GM23338 (cell line): ENCODE results near the gene SH3RF3. TPM values are rescaled to one million over a fixed set of nuclear protein-coding genes. Genes with fewer than 3 reads are reported as not detected.

Experiments used
- ATAC-seq: fragments of 200-7000 bp; cut with Tn5 transposase; 3 replicates; pipeline ENCODE4 v1.9.1; 2020
- DNase-seq: peaks from one replicate; pipeline ENCODE4 v3.0.0-alpha.2; 2015; ENCODE audit warnings: low spot score
- H2AFZ ChIP-seq: fragments of 200-600 bp; sonication (generic); 2 replicates; pipeline ENCODE4 v1.8.0; 2016; ENCODE audit warnings: antibody characterized with exemption, mild to moderate bottlenecking, moderate library complexity
- H3F3A ChIP-seq: fragments of 200-600 bp; sonication (generic); replicated peaks from 2 replicates; pipeline ENCODE4 v1.8.0; 2017; ENCODE audit warnings: antibody characterized with exemption, mixed run types, low read depth
- H3K27ac ChIP-seq: fragments of 200-600 bp; sonication (generic); 2 replicates; pipeline ENCODE4 v1.6.1; 2016; ENCODE audit warnings: low read depth
- H3K27me3 ChIP-seq: fragments of 200-600 bp; sonication (generic); 2 replicates; pipeline ENCODE4 v1.8.0; 2016; ENCODE audit warnings: mild to moderate bottlenecking, mixed run types, moderate library complexity; ENCODE audit not compliant: insufficient read depth
- H3K36me3 ChIP-seq: fragments of 200-600 bp; sonication (generic); 2 replicates; pipeline ENCODE4 v1.8.0; 2016; ENCODE audit warnings: mild to moderate bottlenecking; ENCODE audit not compliant: insufficient read depth
- H3K4me1 ChIP-seq: fragments of 200-600 bp; sonication (generic); 2 replicates; pipeline ENCODE4 v1.8.0; 2016; ENCODE audit warnings: mild to moderate bottlenecking, moderate library complexity; ENCODE audit not compliant: insufficient read depth
- H3K4me2 ChIP-seq: fragments of 200-600 bp; sonication (generic); 2 replicates; pipeline ENCODE4 v1.7.1; 2017; ENCODE audit warnings: mixed run types
- H3K4me3 ChIP-seq: fragments of 200-600 bp; sonication (generic); 2 replicates; pipeline ENCODE4 v1.6.1; 2016; ENCODE audit warnings: mixed run types
- H3K79me2 ChIP-seq: fragments of 200-600 bp; sonication (generic); replicated peaks from 2 replicates; pipeline ENCODE4 v1.8.0; 2017; ENCODE audit warnings: mild to moderate bottlenecking; ENCODE audit not compliant: insufficient read depth
- H3K9me2 ChIP-seq: fragments of 200-600 bp; sonication (generic); 2 replicates; pipeline ENCODE4 v1.8.0; 2017; ENCODE audit not compliant: insufficient read depth
- H4K20me1 ChIP-seq: fragments of 200-600 bp; sonication (generic); replicated peaks from 2 replicates; pipeline ENCODE4 v1.8.0; 2017; ENCODE audit warnings: mild to moderate bottlenecking; ENCODE audit not compliant: insufficient read depth
- H3K27ac Mint-ChIP-seq: 2 replicates; pipeline ENCODE4 v1.8.0; 2020; ENCODE audit warnings: inconsistent platforms, mild to moderate bottlenecking, moderate library complexity, mixed read lengths
- H3K27me3 Mint-ChIP-seq: 3 replicates; pipeline ENCODE4 v1.8.0; 2022; ENCODE audit warnings: low read depth, mild to moderate bottlenecking, moderate library complexity, mixed read lengths, inconsistent platforms; ENCODE audit not compliant: insufficient read depth, poor library complexity
- H3K36me3 Mint-ChIP-seq: 3 replicates; pipeline ENCODE4 v1.8.0; 2021; ENCODE audit warnings: low read depth, mild to moderate bottlenecking, inconsistent platforms, moderate library complexity, mixed read lengths
- H3K4me1 Mint-ChIP-seq: 3 replicates; pipeline ENCODE4 v1.8.0; 2020; ENCODE audit warnings: mild to moderate bottlenecking, inconsistent platforms, mixed read lengths
- H3K4me3 Mint-ChIP-seq: 3 replicates; pipeline ENCODE4 v1.8.0; 2021; ENCODE audit warnings: moderate library complexity, mild to moderate bottlenecking, inconsistent platforms, mixed read lengths
- H3K9me3 Mint-ChIP-seq: 3 replicates; pipeline ENCODE4 v1.8.0; 2020; ENCODE audit warnings: moderate library complexity, mild to moderate bottlenecking, inconsistent platforms, mixed read lengths
- CREB1 ChIP-seq: fragments of 250-450 bp; sonication (Bioruptor Pico); IDR thresholded peaks from 2 replicates; pipeline ENCODE4 v1.5.0; 2020; ENCODE audit warnings: low read depth, mild to moderate bottlenecking, moderate library complexity
- EZH2 ChIP-seq: fragments of 200-600 bp; sonication (generic); IDR thresholded peaks from one replicate; pipeline ENCODE4 v1.8.0; 2017; ENCODE audit warnings: antibody characterized with exemption, mild to moderate bottlenecking, low read depth; ENCODE audit not compliant: unreplicated experiment
- EZH2phosphoT487 ChIP-seq: fragments of 200-600 bp; sonication (generic); IDR thresholded peaks from one replicate; pipeline ENCODE4 v1.8.1; 2018; ENCODE audit warnings: antibody characterized with exemption; ENCODE audit not compliant: unreplicated experiment
- JUNB ChIP-seq: IDR thresholded peaks from one replicate; pipeline ENCODE4 v1.6.1; 2016; ENCODE audit warnings: antibody characterized with exemption; ENCODE audit not compliant: unreplicated experiment
- NANOG ChIP-seq: IDR thresholded peaks from 2 replicates; pipeline ENCODE4 v1.6.1; 2016; ENCODE audit warnings: antibody characterized with exemption, borderline replicate concordance
- POLR2AphosphoS5 ChIP-seq: IDR thresholded peaks from 2 replicates; pipeline ENCODE4 v1.6.1; 2016; ENCODE audit warnings: antibody characterized with exemption, low read depth
- STAT1 ChIP-seq: IDR thresholded peaks from one replicate; pipeline ENCODE4 v1.6.1; 2016; ENCODE audit warnings: antibody characterized with exemption; ENCODE audit not compliant: unreplicated experiment
- ZNF114 ChIP-seq: fragments of 250-450 bp; sonication (Bioruptor Pico); IDR thresholded peaks from 2 replicates; pipeline ENCODE4 v1.5.0; 2020; ENCODE audit warnings: mild to moderate bottlenecking, moderate library complexity
- ZNF331 ChIP-seq: fragments of 250-450 bp; sonication (Bioruptor Pico); IDR thresholded peaks from 2 replicates; pipeline ENCODE4 v1.5.0; 2020; ENCODE audit warnings: low read depth, mild to moderate bottlenecking, moderate library complexity
- polyA plus RNA-seq: library from polyadenylated mRNA; unstranded; fragments of >200 nt; fragmentation: Nextera tagmentation; extraction: Ambion mirVana; gene quantifications from 2 replicates; pipeline ENCODE4 v1.2.1, GENCODE V29; 2016
- total RNA-seq: library from RNA; depleted of rRNA; stranded (reverse); fragments of >200 nt; shearing (Covaris generic); gene quantifications from 2 replicates; pipeline ENCODE4 v1.2.3, GENCODE V29; 2014
- TF ChIP-seq, protein P1 (sequence below): IDR thresholded peaks from 2 replicates; pipeline ENCODE4 v1.6.1; 2016; ENCODE audit warnings: antibody characterized with exemption
- TF ChIP-seq, protein P2 (sequence below): fragments of 250-450 bp; sonication (Bioruptor Pico); IDR thresholded peaks from 2 replicates; pipeline ENCODE4 v1.5.0; 2020; ENCODE audit warnings: mild to moderate bottlenecking, moderate library complexity
- TF ChIP-seq, protein P3 (sequence below): IDR thresholded peaks from one replicate; pipeline ENCODE4 v1.6.1; 2018; ENCODE audit warnings: antibody characterized with exemption; ENCODE audit not compliant: unreplicated experiment
- TF ChIP-seq, protein P4 (sequence below), 2 experiments: fragments of 200-600 bp in 1 of 2; sonication (generic) in 1 of 2; conservative IDR thresholded peaks; 2 replicates each; pipeline versions ENCODE4 v1.5.1 to v1.6.1; 2016 to 2017; ENCODE audit warnings: antibody characterized with exemption in 2 of 2, low read depth in 2 of 2, mild to moderate bottlenecking in 2 of 2, moderate library complexity in 1 of 2

The SH3RF3 gene
- total and polyA plus RNA-seq, 2 experiments from 2014 or later: 0.11 to 0.63 TPM

DNA sequence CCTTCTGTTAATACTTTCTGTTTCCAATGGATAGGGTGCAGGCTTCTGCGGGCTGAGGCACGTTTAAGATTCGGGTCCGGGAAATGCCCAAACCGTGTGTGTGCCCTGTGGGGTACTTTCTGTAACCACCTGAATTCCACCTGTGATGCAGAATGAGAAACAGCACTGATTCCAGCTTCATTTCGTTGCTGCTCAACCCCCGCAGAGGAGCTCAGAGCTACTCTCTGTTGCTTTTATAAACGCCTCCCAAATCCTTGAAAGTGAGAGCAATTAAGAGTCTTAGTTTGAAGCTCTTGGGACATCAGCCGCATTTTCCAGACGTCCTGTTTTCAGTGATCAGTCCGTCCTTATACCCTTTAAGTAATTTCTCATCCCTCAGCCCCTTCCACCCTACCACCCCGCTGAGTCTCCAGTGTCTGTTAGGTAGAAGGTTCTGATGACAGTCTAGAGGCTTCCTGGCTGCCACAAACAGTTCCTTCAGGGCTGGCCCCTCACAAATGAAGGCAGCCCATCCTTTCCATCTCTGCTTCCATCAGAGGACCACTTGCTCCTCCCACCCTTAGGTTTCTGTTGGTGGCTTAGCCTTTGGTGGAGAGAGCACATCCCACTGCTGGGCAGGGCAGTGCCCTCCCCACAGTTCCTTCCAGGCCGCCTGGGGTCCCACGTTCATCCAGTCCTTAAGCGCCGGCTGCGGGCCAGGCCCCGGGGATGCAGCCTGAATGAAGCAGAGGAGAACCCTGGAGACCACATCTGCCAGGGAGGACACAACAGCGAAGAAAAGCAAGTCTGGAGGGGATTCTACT lies 254.7 kb downstream of the SH3RF3 start:
- Histone ChIP-seq H4K20me1 (no peaks in the 10 kb centered on the region), H3K27ac (no peak overlapping the region), H2AFZ (no peak overlapping the region), H3K4me3 (no peak overlapping the region), H3K27me3 (no peaks in the 10 kb centered on the region), H3K36me3 (no peaks in the 10 kb centered on the region), H3K4me1 (peaks cover 28% of the 10 kb centered on the region), H3K4me2 (no peak overlapping the region), H3F3A (0 out of 2 replicates have a peak, but pooled peaks cover 6% of the 10 kb centered on the region), H3K79me2 (no peaks in the 10 kb centered on the region), H3K9me2 (no peaks in the 10 kb centered on the region)
- Mint-ChIP-seq H3K27me3 (peaks cover 13% of the 10 kb centered on the region), H3K27ac (no peak overlapping the region), H3K4me3 (no peak overlapping the region), H3K9me3 (no peaks in the 10 kb centered on the region), H3K4me1 (peaks cover 49% of the 10 kb centered on the region), H3K36me3 (no peaks in the 10 kb centered on the region)
- ATAC-seq: no peak
- no peak for DNase-seq
- TF ChIP-seq ZNF331: no peak
- no peak for TF ChIP-seq STAT1
- TF ChIP-seq, protein P1, sequence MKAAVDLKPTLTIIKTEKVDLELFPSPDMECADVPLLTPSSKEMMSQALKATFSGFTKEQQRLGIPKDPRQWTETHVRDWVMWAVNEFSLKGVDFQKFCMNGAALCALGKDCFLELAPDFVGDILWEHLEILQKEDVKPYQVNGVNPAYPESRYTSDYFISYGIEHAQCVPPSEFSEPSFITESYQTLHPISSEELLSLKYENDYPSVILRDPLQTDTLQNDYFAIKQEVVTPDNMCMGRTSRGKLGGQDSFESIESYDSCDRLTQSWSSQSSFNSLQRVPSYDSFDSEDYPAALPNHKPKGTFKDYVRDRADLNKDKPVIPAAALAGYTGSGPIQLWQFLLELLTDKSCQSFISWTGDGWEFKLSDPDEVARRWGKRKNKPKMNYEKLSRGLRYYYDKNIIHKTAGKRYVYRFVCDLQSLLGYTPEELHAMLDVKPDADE: no peak
- TF ChIP-seq EZH2: no peak
- no peak for TF ChIP-seq JUNB
- TF ChIP-seq, protein P2, sequence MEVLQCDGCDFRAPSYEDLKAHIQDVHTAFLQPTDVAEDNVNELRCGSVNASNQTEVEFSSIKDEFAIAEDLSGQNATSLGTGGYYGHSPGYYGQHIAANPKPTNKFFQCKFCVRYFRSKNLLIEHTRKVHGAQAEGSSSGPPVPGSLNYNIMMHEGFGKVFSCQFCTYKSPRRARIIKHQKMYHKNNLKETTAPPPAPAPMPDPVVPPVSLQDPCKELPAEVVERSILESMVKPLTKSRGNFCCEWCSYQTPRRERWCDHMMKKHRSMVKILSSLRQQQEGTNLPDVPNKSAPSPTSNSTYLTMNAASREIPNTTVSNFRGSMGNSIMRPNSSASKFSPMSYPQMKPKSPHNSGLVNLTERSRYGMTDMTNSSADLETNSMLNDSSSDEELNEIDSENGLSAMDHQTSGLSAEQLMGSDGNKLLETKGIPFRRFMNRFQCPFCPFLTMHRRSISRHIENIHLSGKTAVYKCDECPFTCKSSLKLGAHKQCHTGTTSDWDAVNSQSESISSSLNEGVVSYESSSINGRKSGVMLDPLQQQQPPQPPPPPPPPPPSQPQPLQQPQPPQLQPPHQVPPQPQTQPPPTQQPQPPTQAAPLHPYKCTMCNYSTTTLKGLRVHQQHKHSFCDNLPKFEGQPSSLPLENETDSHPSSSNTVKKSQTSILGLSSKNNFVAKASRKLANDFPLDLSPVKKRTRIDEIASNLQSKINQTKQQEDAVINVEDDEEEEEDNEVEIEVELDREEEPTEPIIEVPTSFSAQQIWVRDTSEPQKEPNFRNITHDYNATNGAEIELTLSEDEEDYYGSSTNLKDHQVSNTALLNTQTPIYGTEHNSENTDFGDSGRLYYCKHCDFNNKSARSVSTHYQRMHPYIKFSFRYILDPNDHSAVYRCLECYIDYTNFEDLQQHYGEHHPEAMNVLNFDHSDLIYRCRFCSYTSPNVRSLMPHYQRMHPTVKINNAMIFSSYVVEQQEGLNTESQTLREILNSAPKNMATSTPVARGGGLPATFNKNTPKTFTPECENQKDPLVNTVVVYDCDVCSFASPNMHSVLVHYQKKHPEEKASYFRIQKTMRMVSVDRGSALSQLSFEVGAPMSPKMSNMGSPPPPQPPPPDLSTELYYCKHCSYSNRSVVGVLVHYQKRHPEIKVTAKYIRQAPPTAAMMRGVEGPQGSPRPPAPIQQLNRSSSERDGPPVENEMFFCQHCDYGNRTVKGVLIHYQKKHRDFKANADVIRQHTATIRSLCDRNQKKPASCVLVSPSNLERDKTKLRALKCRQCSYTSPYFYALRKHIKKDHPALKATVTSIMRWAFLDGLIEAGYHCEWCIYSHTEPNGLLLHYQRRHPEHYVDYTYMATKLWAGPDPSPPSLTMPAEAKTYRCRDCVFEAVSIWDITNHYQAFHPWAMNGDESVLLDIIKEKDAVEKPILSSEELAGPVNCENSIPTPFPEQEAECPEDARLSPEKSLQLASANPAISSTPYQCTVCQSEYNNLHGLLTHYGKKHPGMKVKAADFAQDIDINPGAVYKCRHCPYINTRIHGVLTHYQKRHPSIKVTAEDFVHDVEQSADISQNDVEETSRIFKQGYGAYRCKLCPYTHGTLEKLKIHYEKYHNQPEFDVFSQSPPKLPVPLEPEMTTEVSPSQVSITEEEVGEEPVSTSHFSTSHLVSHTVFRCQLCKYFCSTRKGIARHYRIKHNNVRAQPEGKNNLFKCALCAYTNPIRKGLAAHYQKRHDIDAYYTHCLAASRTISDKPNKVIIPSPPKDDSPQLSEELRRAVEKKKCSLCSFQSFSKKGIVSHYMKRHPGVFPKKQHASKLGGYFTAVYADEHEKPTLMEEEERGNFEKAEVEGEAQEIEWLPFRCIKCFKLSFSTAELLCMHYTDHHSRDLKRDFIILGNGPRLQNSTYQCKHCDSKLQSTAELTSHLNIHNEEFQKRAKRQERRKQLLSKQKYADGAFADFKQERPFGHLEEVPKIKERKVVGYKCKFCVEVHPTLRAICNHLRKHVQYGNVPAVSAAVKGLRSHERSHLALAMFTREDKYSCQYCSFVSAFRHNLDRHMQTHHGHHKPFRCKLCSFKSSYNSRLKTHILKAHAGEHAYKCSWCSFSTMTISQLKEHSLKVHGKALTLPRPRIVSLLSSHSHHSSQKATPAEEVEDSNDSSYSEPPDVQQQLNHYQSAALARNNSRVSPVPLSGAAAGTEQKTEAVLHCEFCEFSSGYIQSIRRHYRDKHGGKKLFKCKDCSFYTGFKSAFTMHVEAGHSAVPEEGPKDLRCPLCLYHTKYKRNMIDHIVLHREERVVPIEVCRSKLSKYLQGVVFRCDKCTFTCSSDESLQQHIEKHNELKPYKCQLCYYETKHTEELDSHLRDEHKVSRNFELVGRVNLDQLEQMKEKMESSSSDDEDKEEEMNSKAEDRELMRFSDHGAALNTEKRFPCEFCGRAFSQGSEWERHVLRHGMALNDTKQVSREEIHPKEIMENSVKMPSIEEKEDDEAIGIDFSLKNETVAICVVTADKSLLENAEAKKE: no peak
- TF ChIP-seq POLR2AphosphoS5: no peak
- TF ChIP-seq, protein P3, sequence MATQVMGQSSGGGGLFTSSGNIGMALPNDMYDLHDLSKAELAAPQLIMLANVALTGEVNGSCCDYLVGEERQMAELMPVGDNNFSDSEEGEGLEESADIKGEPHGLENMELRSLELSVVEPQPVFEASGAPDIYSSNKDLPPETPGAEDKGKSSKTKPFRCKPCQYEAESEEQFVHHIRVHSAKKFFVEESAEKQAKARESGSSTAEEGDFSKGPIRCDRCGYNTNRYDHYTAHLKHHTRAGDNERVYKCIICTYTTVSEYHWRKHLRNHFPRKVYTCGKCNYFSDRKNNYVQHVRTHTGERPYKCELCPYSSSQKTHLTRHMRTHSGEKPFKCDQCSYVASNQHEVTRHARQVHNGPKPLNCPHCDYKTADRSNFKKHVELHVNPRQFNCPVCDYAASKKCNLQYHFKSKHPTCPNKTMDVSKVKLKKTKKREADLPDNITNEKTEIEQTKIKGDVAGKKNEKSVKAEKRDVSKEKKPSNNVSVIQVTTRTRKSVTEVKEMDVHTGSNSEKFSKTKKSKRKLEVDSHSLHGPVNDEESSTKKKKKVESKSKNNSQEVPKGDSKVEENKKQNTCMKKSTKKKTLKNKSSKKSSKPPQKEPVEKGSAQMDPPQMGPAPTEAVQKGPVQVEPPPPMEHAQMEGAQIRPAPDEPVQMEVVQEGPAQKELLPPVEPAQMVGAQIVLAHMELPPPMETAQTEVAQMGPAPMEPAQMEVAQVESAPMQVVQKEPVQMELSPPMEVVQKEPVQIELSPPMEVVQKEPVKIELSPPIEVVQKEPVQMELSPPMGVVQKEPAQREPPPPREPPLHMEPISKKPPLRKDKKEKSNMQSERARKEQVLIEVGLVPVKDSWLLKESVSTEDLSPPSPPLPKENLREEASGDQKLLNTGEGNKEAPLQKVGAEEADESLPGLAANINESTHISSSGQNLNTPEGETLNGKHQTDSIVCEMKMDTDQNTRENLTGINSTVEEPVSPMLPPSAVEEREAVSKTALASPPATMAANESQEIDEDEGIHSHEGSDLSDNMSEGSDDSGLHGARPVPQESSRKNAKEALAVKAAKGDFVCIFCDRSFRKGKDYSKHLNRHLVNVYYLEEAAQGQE: no peak
- no peak for TF ChIP-seq EZH2phosphoT487
- no peak for TF ChIP-seq CREB1
- no peak for TF ChIP-seq NANOG
- TF ChIP-seq ZNF114 (CRISPR knock-in tag): no peak
- TF ChIP-seq, protein P4, sequence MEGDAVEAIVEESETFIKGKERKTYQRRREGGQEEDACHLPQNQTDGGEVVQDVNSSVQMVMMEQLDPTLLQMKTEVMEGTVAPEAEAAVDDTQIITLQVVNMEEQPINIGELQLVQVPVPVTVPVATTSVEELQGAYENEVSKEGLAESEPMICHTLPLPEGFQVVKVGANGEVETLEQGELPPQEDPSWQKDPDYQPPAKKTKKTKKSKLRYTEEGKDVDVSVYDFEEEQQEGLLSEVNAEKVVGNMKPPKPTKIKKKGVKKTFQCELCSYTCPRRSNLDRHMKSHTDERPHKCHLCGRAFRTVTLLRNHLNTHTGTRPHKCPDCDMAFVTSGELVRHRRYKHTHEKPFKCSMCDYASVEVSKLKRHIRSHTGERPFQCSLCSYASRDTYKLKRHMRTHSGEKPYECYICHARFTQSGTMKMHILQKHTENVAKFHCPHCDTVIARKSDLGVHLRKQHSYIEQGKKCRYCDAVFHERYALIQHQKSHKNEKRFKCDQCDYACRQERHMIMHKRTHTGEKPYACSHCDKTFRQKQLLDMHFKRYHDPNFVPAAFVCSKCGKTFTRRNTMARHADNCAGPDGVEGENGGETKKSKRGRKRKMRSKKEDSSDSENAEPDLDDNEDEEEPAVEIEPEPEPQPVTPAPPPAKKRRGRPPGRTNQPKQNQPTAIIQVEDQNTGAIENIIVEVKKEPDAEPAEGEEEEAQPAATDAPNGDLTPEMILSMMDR (conservative IDR thresholded peaks at IDR 0.05; ENCODE audit: low read depth in 2 of 2): no peak
